Uterus (tissue), 2 donors: ENCODE results near the gene GLIS1.

ENCODE experiments used
- POLR2A ChIP-seq, 2 donors: fragments of 450-650 bp; IDR thresholded peaks; one replicate each; pipeline ENCODE4 v1.6.1; 2016; ENCODE audit warnings: antibody characterized with exemption in 2 of 2, mild to moderate bottlenecking in 1 of 2, moderate library complexity in 1 of 2
- TF ChIP-seq, protein P1 (sequence below), 4 experiments: fragments of 200-600 bp in 2 of 4; fragments of 450-650 bp in 2 of 4; sonication (generic) in 2 of 4; IDR thresholded peaks; one replicate each; pipeline ENCODE4 v1.5.1; 2016 to 2019; ENCODE audit warnings: antibody characterized with exemption in 4 of 4, mild to moderate bottlenecking in 2 of 4, moderate library complexity in 1 of 4

DNA sequence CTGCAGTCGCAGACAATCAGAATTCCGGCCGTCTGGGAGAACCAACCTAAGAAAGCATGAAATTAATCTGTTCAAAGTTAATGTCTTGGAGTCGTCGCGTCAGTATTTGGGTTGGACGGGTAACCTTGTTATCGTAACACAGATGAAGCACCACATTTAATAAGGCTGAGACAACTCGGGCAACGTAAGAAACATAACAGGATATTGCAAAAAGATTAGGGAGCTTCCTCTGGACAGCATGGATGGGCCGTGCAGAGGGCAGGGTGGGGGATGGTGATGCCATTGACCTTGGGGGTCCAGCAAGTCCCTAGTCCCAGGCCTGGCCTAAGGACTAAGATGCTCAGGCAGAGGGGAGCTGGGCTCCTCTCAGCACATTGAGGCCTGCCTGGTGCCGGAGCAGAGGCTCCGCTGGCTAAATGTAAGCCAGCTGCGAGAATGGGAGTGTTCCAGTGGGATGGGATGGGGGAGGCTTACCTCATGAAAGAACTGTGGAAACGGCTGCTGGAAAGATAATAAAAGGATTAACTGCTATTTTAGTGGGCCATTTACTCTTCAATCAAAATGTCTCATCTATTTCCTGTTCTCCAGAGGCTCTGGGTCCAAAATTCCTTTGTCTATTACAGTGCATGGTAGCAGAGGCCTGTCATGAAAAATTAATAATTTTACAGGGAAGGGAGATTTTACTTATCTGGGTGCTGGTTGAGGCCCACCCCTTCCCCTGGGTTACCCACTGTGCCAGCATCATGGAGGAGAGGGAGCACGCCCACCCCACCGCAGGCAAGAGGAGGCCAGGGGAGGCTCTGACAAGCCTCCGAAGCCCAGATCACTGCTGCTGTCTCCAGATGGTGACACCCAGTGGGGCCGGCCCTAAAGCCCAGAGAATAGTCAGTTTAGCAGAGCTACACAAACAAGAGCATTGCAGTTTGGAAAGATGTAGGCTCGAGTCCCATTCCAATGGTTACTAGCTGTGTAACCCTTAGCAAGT lies 148.1 kb downstream of the GLIS1 start:
- TF ChIP-seq, protein P1, sequence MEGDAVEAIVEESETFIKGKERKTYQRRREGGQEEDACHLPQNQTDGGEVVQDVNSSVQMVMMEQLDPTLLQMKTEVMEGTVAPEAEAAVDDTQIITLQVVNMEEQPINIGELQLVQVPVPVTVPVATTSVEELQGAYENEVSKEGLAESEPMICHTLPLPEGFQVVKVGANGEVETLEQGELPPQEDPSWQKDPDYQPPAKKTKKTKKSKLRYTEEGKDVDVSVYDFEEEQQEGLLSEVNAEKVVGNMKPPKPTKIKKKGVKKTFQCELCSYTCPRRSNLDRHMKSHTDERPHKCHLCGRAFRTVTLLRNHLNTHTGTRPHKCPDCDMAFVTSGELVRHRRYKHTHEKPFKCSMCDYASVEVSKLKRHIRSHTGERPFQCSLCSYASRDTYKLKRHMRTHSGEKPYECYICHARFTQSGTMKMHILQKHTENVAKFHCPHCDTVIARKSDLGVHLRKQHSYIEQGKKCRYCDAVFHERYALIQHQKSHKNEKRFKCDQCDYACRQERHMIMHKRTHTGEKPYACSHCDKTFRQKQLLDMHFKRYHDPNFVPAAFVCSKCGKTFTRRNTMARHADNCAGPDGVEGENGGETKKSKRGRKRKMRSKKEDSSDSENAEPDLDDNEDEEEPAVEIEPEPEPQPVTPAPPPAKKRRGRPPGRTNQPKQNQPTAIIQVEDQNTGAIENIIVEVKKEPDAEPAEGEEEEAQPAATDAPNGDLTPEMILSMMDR (IDR thresholded peaks at IDR 0.05): no peak
- TF ChIP-seq POLR2A (IDR thresholded peaks at IDR 0.05): no peak
